Measurements from ENCODE around the gene OGFOD2. TPM values are rescaled to one million over a fixed set of nuclear protein-coding genes. Genes with fewer than 3 reads are reported as not detected.

The OGFOD2 gene
- total RNA-seq, 1 experiment from 2014 or later: 17.5 TPM

- Mint-ChIP-seq H3K27me3 (ENCODE audit: insufficient read depth, unreplicated experiment) (no peaks in the 10 kb centered on the region), H3K27ac (ENCODE audit: low read depth, unreplicated experiment) (no peak overlapping the region), H3K36me3 (ENCODE audit: insufficient read depth, unreplicated experiment) (no peaks in the 10 kb centered on the region), H3K4me3 (ENCODE audit: unreplicated experiment) (no peak overlapping the region), H3K9me3 (ENCODE audit: unreplicated experiment) (no peaks in the 10 kb centered on the region), H3K4me1 (ENCODE audit: insufficient read depth, unreplicated experiment) (peaks cover 28% of the 10 kb centered on the region)
- ChIA-PET POLR2A (interaction anchor here (0.7 to 11.2 kb wide), 5 partner anchors 32 to 201 kb away, joined by 3 to 240 read pairs (median 3); partner anchors contain the start of genes PITPNM2 and VPS37B), CTCF (interaction anchor here (0.5 to 15.1 kb wide), 9 partner anchors 13 to 157 kb away, joined by 3 to 230 read pairs (median 4); no protein-coding TSS in a partner anchor)
- intact Hi-C loops (cut with micrococcal nuclease): loop anchor here (5.0 kb wide), 1 partner anchor 198 kb away; the partner anchor contains the start of gene DENR
- DNase-seq (ENCODE audit: unreplicated experiment): no peak
- no TSS peak for BruUV-seq (replicated peaks)
- TF ChIP-seq CTCF (IDR thresholded peaks at IDR 0.05; ENCODE audit: unreplicated experiment): no peak
Measured at GRCh38 chr12:122949816-122950675, 25.0 kb upstream of the OGFOD2 start.

- peak; percentile 77 for DNase-seq (ENCODE audit: unreplicated experiment)
- TF ChIP-seq CTCF (IDR thresholded peaks at IDR 0.05; ENCODE audit: unreplicated experiment): no peak
- POLR2A ChIA-PET: interaction anchor here (0.7 to 2.2 kb wide), 9 partner anchors 57 to 725 kb away, joined by 3 to 10 read pairs (median 4); no protein-coding TSS in a partner anchor
- Mint-ChIP-seq H3K4me3 (ENCODE audit: unreplicated experiment) (no peak overlapping the region), H3K36me3 (ENCODE audit: insufficient read depth, unreplicated experiment) (no peaks in the 10 kb centered on the region), H3K27me3 (ENCODE audit: insufficient read depth, unreplicated experiment) (no peaks in the 10 kb centered on the region), H3K27ac (ENCODE audit: low read depth, unreplicated experiment) (peak overlapping the region; percentile 27), H3K4me1 (ENCODE audit: insufficient read depth, unreplicated experiment) (peaks cover 17% of the 10 kb centered on the region), H3K9me3 (ENCODE audit: unreplicated experiment) (no peaks in the 10 kb centered on the region)
- no TSS peak for BruUV-seq (replicated peaks)
- CTCF ChIA-PET: interaction anchor here (0.6 to 15.1 kb wide), 11 partner anchors 13 to 158 kb away, joined by 3 to 230 read pairs (median 4); no protein-coding TSS in a partner anchor
- intact Hi-C loops (cut with micrococcal nuclease): loop anchor here (5.0 kb wide), 1 partner anchor 199 kb away; the partner anchor contains the start of gene DENR
Measured at GRCh38 chr12:122951406-122951805, 23.6 kb upstream of the OGFOD2 start.

DNA sequence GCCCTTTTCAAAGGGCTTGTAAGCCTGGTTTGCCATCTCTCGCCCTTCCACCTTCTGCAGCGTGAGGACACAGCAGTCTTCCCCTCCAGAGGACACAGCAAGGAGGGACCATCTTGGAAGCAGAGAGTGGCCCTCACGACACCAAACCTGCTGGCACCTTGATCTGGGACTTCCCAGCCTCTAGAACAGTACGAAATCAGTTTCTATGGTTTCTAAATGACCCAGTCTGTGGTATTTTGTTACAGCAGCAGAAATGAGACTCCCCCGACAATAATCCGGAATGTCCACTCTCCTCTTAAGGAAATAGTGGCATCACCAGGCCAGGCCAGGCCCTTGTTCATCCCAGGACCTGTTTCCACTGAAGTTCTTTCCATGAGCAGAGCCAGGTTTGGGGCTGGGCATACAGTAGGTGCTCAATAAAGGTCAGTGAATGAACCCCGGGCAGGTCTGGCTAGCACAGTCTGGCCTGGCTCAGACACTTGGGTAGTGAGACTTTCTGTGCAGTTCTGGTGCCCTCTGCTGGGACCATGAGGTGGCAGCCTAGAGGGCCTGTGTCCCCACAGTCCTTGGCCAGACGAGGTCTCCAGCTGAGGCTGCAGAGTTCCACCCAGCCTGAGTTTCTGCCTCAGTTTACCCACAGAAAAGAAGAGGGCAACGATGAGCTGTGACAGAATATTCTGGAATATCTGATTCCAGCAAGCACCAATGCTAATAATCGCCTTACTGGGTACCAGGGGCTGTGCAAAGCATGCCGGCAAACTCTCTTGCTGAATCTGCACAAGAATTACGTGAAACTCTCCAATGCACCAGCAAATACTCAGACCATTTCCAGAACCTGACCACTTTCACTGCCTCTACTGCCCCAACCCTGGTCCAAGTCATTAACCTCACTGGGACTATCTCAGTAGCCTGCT lies 22.8 kb upstream of the OGFOD2 start:
- H3K4me1 Mint-ChIP-seq (ENCODE audit: insufficient read depth, unreplicated experiment): peaks cover 8% of the 10 kb centered on the region
- DNase-seq (ENCODE audit: unreplicated experiment): peak; percentile 81
- peak; percentile 87 for TF ChIP-seq CTCF (IDR thresholded peaks at IDR 0.05; ENCODE audit: unreplicated experiment)
- BruUV-seq (replicated peaks): no TSS peak
- no peaks in the 10 kb centered on the region for H3K27me3 Mint-ChIP-seq (ENCODE audit: insufficient read depth, unreplicated experiment)
- H3K9me3 Mint-ChIP-seq (ENCODE audit: unreplicated experiment): no peaks in the 10 kb centered on the region
- intact Hi-C loops (cut with micrococcal nuclease): loop anchor here (1.0 to 5.0 kb wide), 4 partner anchors 92 to 314 kb away; partner anchors contain the start of gene DENR
- CTCF ChIA-PET: interaction anchor here (0.6 to 15.1 kb wide), 25 partner anchors 9 to 907 kb away, joined by 3 to 230 read pairs (median 4); partner anchors contain the start of gene ABCB9
- POLR2A ChIA-PET: interaction anchor here (0.8 to 2.2 kb wide), 7 partner anchors 58 to 159 kb away, joined by 3 to 10 read pairs (median 4); no protein-coding TSS in a partner anchor
- H3K36me3 Mint-ChIP-seq (ENCODE audit: insufficient read depth, unreplicated experiment): no peaks in the 10 kb centered on the region
- no peak overlapping the region for H3K27ac Mint-ChIP-seq (ENCODE audit: low read depth, unreplicated experiment)
- H3K4me3 Mint-ChIP-seq (ENCODE audit: unreplicated experiment): no peak overlapping the region

Measured in MCF 10A (cell line).